GM23248 (cell line): Measurements from ENCODE around the gene SLC17A7. TPM values are rescaled to one million over a fixed set of nuclear protein-coding genes. Genes with fewer than 3 reads are reported as not detected.

Experiments
- DNase-seq: peaks from one replicate; pipeline ENCODE4 v3.0.0-alpha.2; 2015
- H2AFZ ChIP-seq: fragments of 200-600 bp; sonication (generic); 2 replicates; pipeline ENCODE4 v1.6.1; 2016; ENCODE audit warnings: antibody characterized with exemption
- H3F3A ChIP-seq: fragments of 200-600 bp; sonication (generic); 2 replicates; pipeline ENCODE4 v1.6.1; 2016; ENCODE audit warnings: mild to moderate bottlenecking, antibody characterized with exemption, mixed run types; ENCODE audit not compliant: insufficient read depth
- H3K27ac ChIP-seq: fragments of 200-600 bp; sonication (generic); 2 replicates; pipeline ENCODE4 v1.5.1; 2016; ENCODE audit warnings: mild to moderate bottlenecking
- H3K27me3 ChIP-seq: fragments of 200-600 bp; sonication (generic); replicated peaks from 2 replicates; pipeline ENCODE4 v1.6.1; 2016; ENCODE audit warnings: mild to moderate bottlenecking; ENCODE audit not compliant: insufficient read depth
- H3K36me3 ChIP-seq: fragments of 200-600 bp; sonication (generic); 2 replicates; pipeline ENCODE4 v1.6.1; 2016; ENCODE audit warnings: low read depth, mild to moderate bottlenecking
- H3K4me1 ChIP-seq: fragments of 200-600 bp; sonication (generic); 2 replicates; pipeline ENCODE4 v1.6.1; 2016; ENCODE audit warnings: mild to moderate bottlenecking; ENCODE audit not compliant: insufficient read depth
- H3K4me2 ChIP-seq: fragments of 200-600 bp; sonication (generic); one replicate; pipeline ENCODE4 v1.6.1; 2016; ENCODE audit warnings: mild to moderate bottlenecking; ENCODE audit not compliant: unreplicated experiment
- H3K4me3 ChIP-seq: fragments of 200-600 bp; sonication (generic); 2 replicates; pipeline ENCODE4 v1.5.1; 2016; ENCODE audit warnings: mild to moderate bottlenecking
- H3K79me2 ChIP-seq: fragments of 200-600 bp; sonication (generic); 2 replicates; pipeline ENCODE4 v1.6.1; 2016; ENCODE audit warnings: mild to moderate bottlenecking; ENCODE audit not compliant: insufficient read depth
- H3K9ac ChIP-seq: fragments of 200-600 bp; sonication (generic); 2 replicates; pipeline ENCODE4 v1.6.1; 2016; ENCODE audit warnings: mild to moderate bottlenecking
- H3K9me2 ChIP-seq: fragments of 200-600 bp; sonication (generic); 2 replicates; pipeline ENCODE4 v1.6.1; 2016; ENCODE audit warnings: mixed run types, mild to moderate bottlenecking, moderate library complexity; ENCODE audit not compliant: insufficient read depth
- H3K9me3 ChIP-seq: fragments of 200-600 bp; sonication (generic); one replicate; pipeline ENCODE4 v1.6.1; 2017; ENCODE audit warnings: low read depth
- H4K20me1 ChIP-seq: fragments of 200-600 bp; sonication (generic); 2 replicates; pipeline ENCODE4 v1.6.0; 2016; ENCODE audit not compliant: insufficient read depth
- EZH2 ChIP-seq: fragments of 200-600 bp; sonication (generic); IDR thresholded peaks from 2 replicates; pipeline ENCODE4 v1.6.1; 2018; ENCODE audit warnings: antibody characterized with exemption, mild to moderate bottlenecking; ENCODE audit not compliant: insufficient read depth, poor library complexity, severe bottlenecking
- EZH2phosphoT487 ChIP-seq: fragments of 200-600 bp; sonication (generic); IDR thresholded peaks from 2 replicates; pipeline ENCODE4 v1.6.1; 2018; ENCODE audit warnings: antibody characterized with exemption, moderate library complexity, mild to moderate bottlenecking, low read depth; ENCODE audit not compliant: insufficient read depth
- WGBS, 2 experiments: methylation state at CpG; one replicate each; pipeline ENCODE4 v1.1.6; 2015 to 2017; ENCODE audit warnings: low lambda C conversion rate in 2 of 2, low coverage in 1 of 2; ENCODE audit errors: missing lambda C conversion rate in 2 of 2; 5-methylcytosine and 5-hydroxymethylcytosine counted together
- in situ Hi-C: fragments of 300-500 bp; cut with MboI; formaldehyde crosslinking; loops from 2 replicates; pipeline ENCODE4 v1.15.0; 2020
- polyA plus RNA-seq: library from polyadenylated mRNA; unstranded; fragments of >200 nt; fragmentation: Nextera tagmentation; extraction: Ambion mirVana; gene quantifications from 2 replicates; pipeline ENCODE4 v1.2.1, GENCODE V29; 2016
- total RNA-seq: library from RNA; depleted of rRNA; stranded (reverse); fragments of >200 nt; shearing (Covaris generic); gene quantifications from 2 replicates; pipeline ENCODE4 v1.2.3, GENCODE V29; 2014

Gene SLC17A7
- total and polyA plus RNA-seq, 2 experiments from 2014 or later = not detected

DNA sequence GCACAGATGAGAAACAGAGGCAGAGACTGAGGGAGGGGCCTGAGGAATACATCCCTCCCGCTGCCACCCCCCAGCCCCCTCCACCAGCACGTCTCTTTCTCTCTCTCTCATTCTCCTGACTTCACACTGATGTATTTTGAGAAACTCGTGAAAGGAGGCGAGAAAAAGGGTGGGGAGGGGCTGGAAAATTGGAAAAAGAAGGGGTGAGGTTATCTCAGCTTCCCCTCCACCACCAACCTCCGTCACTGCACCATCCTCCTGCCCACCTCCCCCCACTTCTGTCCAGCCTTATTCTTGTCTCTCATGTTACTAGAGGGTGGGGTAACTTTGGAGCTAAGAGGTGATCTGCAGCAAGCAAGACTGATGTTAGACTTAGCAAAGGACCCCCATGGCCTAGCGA, 1.5 kb downstream of the SLC17A7 start:
- H3K4me2 ChIP-seq = no peak overlapping the region
- no peaks in the 10 kb centered on the region for H3K9me3 ChIP-seq
- no peak overlapping the region for H3K9ac ChIP-seq
- no peaks in the 10 kb centered on the region for H3K79me2 ChIP-seq
- no peak for DNase-seq
- no peaks in the 10 kb centered on the region for H3K9me2 ChIP-seq
- H2AFZ ChIP-seq = no peak overlapping the region
- H4K20me1 ChIP-seq = no peaks in the 10 kb centered on the region
- TF ChIP-seq EZH2 (no peak), EZH2phosphoT487 (no peak)
- peaks cover 8% of the 10 kb centered on the region for H3F3A ChIP-seq
- no peaks in the 10 kb centered on the region for H3K36me3 ChIP-seq
- H3K4me3 ChIP-seq = no peak overlapping the region
- WGBS, 2 experiments = 30 to 31% methylated on average over 6 of the region's 6 CpGs
- no peak overlapping the region for H3K27ac ChIP-seq
- H3K27me3 ChIP-seq = peaks cover 51% of the 10 kb centered on the region
- no peaks in the 10 kb centered on the region for H3K4me1 ChIP-seq
- in situ Hi-C loops = no loop called here

DNA sequence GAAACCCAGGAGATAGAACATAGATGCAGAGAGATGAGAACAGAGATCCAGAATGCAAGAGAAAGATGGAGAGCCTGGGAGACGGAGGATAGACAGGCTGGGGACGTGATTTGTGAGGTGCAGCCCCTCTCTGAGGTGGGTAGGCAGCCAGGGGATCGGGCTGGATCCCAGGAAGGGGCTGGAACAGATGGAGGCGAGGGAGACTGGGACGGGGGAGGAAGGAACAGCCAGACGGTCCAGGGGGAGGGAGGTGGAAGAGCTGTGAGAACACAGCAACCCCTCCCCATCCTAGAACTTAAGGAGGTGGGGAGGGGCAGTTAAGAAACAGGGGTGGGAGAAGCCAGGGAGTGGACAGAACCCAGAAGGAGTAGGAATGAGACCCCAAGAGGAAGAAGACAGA, 3.1 kb downstream of the SLC17A7 start:
- peaks cover 8% of the 10 kb centered on the region for H3F3A ChIP-seq
- no peaks in the 10 kb centered on the region for H3K9me2 ChIP-seq
- TF ChIP-seq EZH2 = peak; percentile 47
- TF ChIP-seq EZH2phosphoT487 = no peak
- H2AFZ ChIP-seq = no peak overlapping the region
- no peaks in the 10 kb centered on the region for H3K4me1 ChIP-seq
- 6 to 9% methylated on average over 6 of the region's 6 CpGs for WGBS, 2 experiments
- H3K9me3 ChIP-seq = no peaks in the 10 kb centered on the region
- in situ Hi-C loops = no loop called here
- H4K20me1 ChIP-seq = no peaks in the 10 kb centered on the region
- no peak for DNase-seq
- no peak overlapping the region for H3K9ac ChIP-seq
- H3K4me2 ChIP-seq = no peak overlapping the region
- H3K27me3 ChIP-seq = peaks cover 65% of the 10 kb centered on the region
- no peaks in the 10 kb centered on the region for H3K79me2 ChIP-seq
- H3K36me3 ChIP-seq = no peaks in the 10 kb centered on the region
- no peak overlapping the region for H3K4me3 ChIP-seq
- no peak overlapping the region for H3K27ac ChIP-seq

DNA sequence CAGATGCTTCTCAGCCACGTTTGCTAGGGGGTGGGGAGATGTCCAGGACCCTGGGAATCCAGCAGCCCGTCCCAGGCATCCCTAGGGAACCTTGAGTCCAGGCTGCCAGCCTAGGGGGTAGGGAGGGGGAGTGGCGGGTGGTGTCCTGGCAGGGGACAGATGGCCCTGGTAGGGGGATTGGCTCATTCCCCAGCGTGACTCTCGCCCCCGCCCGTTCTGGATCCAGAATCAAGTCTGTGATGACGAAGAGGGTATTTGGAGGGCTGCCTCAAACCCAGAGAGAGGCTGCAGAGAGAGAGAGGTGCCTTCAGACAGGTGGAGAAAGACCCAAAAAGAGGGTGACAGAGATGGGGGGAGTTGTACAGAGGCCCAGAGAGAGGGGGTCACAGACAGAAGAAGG, 4.1 kb downstream of the SLC17A7 start:
- in situ Hi-C loops = no loop called here
- no peak overlapping the region for H3K9ac ChIP-seq
- no peak for DNase-seq
- H3K27me3 ChIP-seq = peaks cover 75% of the 10 kb centered on the region
- H3K27ac ChIP-seq = no peak overlapping the region
- WGBS, 2 experiments = 0 to 11% methylated on average over 4 to 8 of the region's 8 CpGs
- no peak overlapping the region for H2AFZ ChIP-seq
- no peaks in the 10 kb centered on the region for H4K20me1 ChIP-seq
- H3K36me3 ChIP-seq = no peaks in the 10 kb centered on the region
- no peaks in the 10 kb centered on the region for H3K9me2 ChIP-seq
- H3K4me2 ChIP-seq = no peak overlapping the region
- TF ChIP-seq EZH2 (no peak), EZH2phosphoT487 (no peak)
- H3K4me1 ChIP-seq = no peaks in the 10 kb centered on the region
- H3K79me2 ChIP-seq = no peaks in the 10 kb centered on the region
- peaks cover 7% of the 10 kb centered on the region for H3F3A ChIP-seq
- no peak overlapping the region for H3K4me3 ChIP-seq
- no peaks in the 10 kb centered on the region for H3K9me3 ChIP-seq

DNA sequence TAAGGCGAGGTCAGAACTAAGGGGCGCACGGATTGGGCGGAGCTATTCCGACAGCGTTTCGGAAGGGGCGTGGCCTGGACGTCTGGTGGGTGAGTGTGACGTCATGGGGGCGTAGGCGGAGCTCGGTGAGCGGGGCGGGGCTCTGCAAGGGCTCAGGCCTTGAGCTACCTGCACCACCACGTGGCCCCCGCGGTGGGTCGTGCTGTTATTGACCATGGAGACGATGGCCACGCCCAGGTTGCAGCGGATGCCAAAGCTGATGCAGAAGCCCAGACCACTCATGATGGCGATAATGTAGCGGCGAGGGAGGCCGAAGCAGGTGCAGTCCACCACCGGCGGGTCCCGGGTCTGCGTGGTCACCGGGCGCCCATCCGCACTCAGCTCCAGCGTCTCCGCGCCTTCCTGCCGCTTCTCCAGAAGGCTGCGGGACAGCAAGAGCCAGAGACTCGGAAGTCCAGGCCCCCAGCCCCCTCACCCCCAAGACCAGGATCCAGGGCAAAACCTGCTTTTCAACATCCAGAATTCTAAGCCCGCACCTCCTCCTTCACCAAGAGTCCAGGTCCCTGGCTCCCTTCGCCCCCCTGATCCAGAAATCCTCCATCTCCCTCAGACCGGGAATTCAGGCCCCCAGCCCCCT, 4.8 kb downstream of the SLC17A7 start:
- H3K9me3 ChIP-seq = no peaks in the 10 kb centered on the region
- H3F3A ChIP-seq = peaks cover 5% of the 10 kb centered on the region; the same call in 1 of the 2 replicates
- H3K4me3 ChIP-seq = no peak overlapping the region
- no peaks in the 10 kb centered on the region for H3K9me2 ChIP-seq
- no peaks in the 10 kb centered on the region for H3K79me2 ChIP-seq
- no peaks in the 10 kb centered on the region for H4K20me1 ChIP-seq
- no peak overlapping the region for H3K4me2 ChIP-seq
- H3K36me3 ChIP-seq = no peaks in the 10 kb centered on the region
- H3K9ac ChIP-seq = no peak overlapping the region
- H3K27ac ChIP-seq = no peak overlapping the region
- peaks cover 82% of the 10 kb centered on the region for H3K27me3 ChIP-seq
- TF ChIP-seq EZH2phosphoT487 (no peak), EZH2 (peak; percentile 25)
- H2AFZ ChIP-seq = no peak overlapping the region
- DNase-seq = peak; percentile 54
- WGBS, 2 experiments = 15 to 19% methylated on average over 39 to 40 of the region's 42 CpGs
- H3K4me1 ChIP-seq = no peaks in the 10 kb centered on the region
- in situ Hi-C loops = no loop called here

DNA sequence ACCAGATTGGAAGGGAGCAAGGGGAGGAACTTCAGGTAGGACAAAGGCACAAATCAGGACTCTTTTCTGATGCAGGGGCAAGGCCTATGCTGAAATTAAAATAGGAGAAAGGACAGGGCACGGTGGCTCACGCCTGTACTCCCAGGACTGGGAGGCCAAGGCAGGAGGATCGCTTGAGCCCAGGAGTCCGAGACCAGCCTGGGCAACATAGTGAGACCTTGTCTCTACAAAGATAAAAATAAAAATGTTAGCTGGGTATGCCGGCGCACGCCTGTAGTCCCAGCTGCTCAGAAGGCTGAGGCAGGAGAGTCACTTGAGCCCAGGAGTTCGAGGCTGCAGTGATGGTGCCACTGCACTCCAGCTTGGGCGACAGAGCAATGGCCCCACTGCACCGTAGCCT, 5.7 kb downstream of the SLC17A7 start:
- Histone ChIP-seq H3K9me2 (no peaks in the 10 kb centered on the region), H2AFZ (no peak overlapping the region), H4K20me1 (no peaks in the 10 kb centered on the region), H3F3A (peaks cover 3% of the 10 kb centered on the region; the same call in 1 of the 2 replicates), H3K4me2 (no peak overlapping the region), H3K9me3 (no peaks in the 10 kb centered on the region), H3K4me1 (no peaks in the 10 kb centered on the region), H3K36me3 (no peaks in the 10 kb centered on the region), H3K27me3 (peaks cover 83% of the 10 kb centered on the region), H3K27ac (no peak overlapping the region), H3K79me2 (no peaks in the 10 kb centered on the region), H3K9ac (no peak overlapping the region), H3K4me3 (no peak overlapping the region)
- DNase-seq = no peak
- in situ Hi-C loops = no loop called here
- WGBS, 2 experiments = 85 to 86% methylated on average over 10 of the region's 10 CpGs
- TF ChIP-seq EZH2phosphoT487 = no peak
- no peak for TF ChIP-seq EZH2
